Activated CD4-positive, alpha-beta T cell treated with anti-CD3 and anti-CD28 coated beads for 36 hours (primary cell): ENCODE measurements around the gene ENSA. TPM values are rescaled to one million over a fixed set of nuclear protein-coding genes. Genes with fewer than 3 reads are reported as not detected.
"Not testable (repeated sequence)": the region's sequence is repeated elsewhere in the genome, so short reads cannot be mapped to it uniquely, and the experiment has no call there.

ENCODE experiments used
- ATAC-seq: fragments of 200-7000 bp; cut with Tn5 transposase; one replicate; pipeline ENCODE4 v1.10.0; 2021; ENCODE audit warnings: mild to moderate bottlenecking, moderate library complexity
- CTCF ChIA-PET: fragments of 350-600 bp; sonication (Branson Sonifier 250); formaldehyde crosslinking; loops from one replicate; lab custom pipeline; 2021; ENCODE audit warnings: antibody characterized with exemption; lab: Charles Lee
- POLR2A ChIA-PET: fragments of 350-600 bp; sonication (Branson Sonifier 250); formaldehyde crosslinking; loops from one replicate; lab custom pipeline; 2021; ENCODE audit warnings: antibody characterized with exemption, inconsistent platforms; lab: Charles Lee
- DNase-seq: peaks from one replicate; pipeline ENCODE4 v3.0.0-alpha.2; 2020
- H3K27ac Mint-ChIP-seq: one replicate; pipeline ENCODE4 v1.8.0; 2021; ENCODE audit warnings: mixed read lengths
- H3K27me3 Mint-ChIP-seq: one replicate; pipeline ENCODE4 v1.8.0; 2021; ENCODE audit warnings: mixed read lengths
- H3K36me3 Mint-ChIP-seq: one replicate; pipeline ENCODE4 v1.8.0; 2021; ENCODE audit warnings: low read depth, mixed read lengths
- H3K4me1 Mint-ChIP-seq: one replicate; pipeline ENCODE4 v1.8.0; 2021; ENCODE audit warnings: mixed read lengths
- H3K4me3 Mint-ChIP-seq: one replicate; pipeline ENCODE4 v1.8.0; 2021; ENCODE audit warnings: mild to moderate bottlenecking, moderate library complexity, mixed read lengths
- H3K9me3 Mint-ChIP-seq: one replicate; pipeline ENCODE4 v1.8.0; 2021; ENCODE audit warnings: low read depth, mixed read lengths
- intact Hi-C, 2 experiments: fragments of 100-400 bp; cut with DNase I in 1 of 2; cut with micrococcal nuclease in 1 of 2; formaldehyde crosslinking; loops; one replicate each; pipeline versions ENCODE4 v1.14.2 to v1.15.1; 2022 to 2024; cut with DNase I, micrococcal nuclease
- total RNA-seq, 2 experiments: library from RNA; stranded (reverse); gene quantifications; one replicate each; pipeline ENCODE4 v1.2.3, GENCODE V29; 2021

The ENSA gene
- 100 to 1,000 TPM; 197 to 240 TPM for total RNA-seq

DNA sequence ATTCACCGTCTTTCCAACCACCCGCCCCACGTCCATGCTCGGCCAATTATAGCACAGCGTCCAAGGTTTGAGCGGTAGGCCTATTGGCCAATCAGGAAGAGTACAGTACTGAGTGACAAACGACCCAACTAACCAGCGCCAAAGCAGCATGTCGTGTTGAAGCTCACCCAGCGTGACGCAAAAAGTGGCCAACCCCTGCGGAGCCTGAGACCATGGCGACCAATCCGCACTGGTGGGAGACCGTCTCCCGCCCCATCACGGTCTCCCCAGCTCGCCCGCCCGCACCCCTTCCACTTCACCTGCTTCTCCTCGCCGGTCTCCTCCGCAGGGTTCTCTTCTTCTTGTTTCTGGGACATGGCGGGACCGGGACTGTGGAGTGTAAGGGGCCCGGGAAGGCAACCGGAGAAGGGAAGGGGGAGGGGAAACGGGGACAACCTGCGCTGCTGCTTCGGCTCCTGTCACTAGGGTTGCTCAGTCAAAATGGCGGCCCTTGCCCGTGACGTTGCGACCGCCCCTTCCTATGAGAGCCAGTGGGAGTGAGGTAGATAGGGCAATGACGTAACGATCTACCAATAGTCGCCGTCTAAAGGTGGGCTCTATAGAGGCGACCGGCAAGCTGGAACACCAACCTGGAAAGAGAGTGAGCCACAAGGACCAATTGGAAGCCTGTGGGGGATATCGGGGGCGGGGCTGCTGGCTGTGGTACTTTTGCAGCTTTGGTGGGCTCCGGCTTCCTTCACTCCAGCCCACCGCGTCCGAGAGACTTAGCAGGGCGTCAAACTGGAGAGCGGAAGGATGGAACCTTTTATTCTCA is at the start of gene ENSA:
Gene ENSA, minus strand, starts transcription at position 498 of the 814 bp plus-strand sequence. Its CDS starts 142 bp downstream, at position 356.
- Mint-ChIP-seq H3K27me3 (no peaks in the 10 kb centered on the region), H3K4me1 (peaks cover 29% of the 10 kb centered on the region), H3K27ac (no peak within 1 kb of the TSS), H3K4me3 (no peak within 1 kb of the TSS), H3K36me3 (peaks cover 35% of the 10 kb centered on the region), H3K9me3 (no peaks in the 10 kb centered on the region)
- intact Hi-C loops: loop anchor here (1.0 to 10.0 kb wide), 22 partner anchors 16 to 625 kb away; partner anchors contain the start of genes GOLPH3L (in 2 of the 2), RPRD2 (in 2 of the 2), TARS2 (in 2 of the 2) and ANP32E (in 1 of the 2)
- peak; percentile 97 for DNase-seq
- peak; percentile 89 for ATAC-seq
- POLR2A ChIA-PET: interaction anchor here (0.6 to 4.5 kb wide), 16 partner anchors 9 to 619 kb away, joined by 3 to 83 read pairs (median 4); partner anchors contain the start of genes GOLPH3L and MCL1
- CTCF ChIA-PET: interaction anchor here (0.6 to 20.2 kb wide), 7 partner anchors 9 to 367 kb away, joined by 3 to 461 read pairs (median 3); partner anchors contain the start of genes GOLPH3L and MCL1

DNA sequence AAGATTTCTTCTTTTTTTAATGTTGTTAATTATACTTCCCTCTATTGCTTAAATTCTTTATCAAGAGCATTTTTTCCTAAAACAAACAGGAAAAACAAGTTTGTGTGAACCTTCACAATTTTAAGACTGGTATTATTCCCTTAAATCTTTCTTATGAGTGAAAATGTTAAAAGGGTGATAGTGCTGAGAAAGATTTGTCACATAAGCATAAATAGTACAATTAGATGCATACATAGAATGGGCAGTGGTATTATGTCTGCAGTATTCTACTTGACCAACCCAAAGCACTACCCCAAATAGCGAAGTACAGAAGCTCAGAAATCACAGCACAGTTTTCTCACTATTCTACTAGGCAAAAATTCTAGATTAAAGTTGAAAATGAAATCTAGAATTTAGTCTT is 49.6 kb upstream of the ENSA start:
- DNase-seq (no peak), ATAC-seq (no peak)
- ChIA-PET POLR2A (no interaction called here), CTCF (no interaction called here)
- H3K4me3 Mint-ChIP-seq: no peak overlapping the region
- peaks cover 9% of the 10 kb centered on the region for H3K4me1 Mint-ChIP-seq
- intact Hi-C loops: no loop called here
- no peaks in the 10 kb centered on the region for H3K27me3 Mint-ChIP-seq
- no peak overlapping the region for H3K27ac Mint-ChIP-seq
- H3K9me3 Mint-ChIP-seq: no peaks in the 10 kb centered on the region
- peaks cover 12% of the 10 kb centered on the region for H3K36me3 Mint-ChIP-seq

DNA sequence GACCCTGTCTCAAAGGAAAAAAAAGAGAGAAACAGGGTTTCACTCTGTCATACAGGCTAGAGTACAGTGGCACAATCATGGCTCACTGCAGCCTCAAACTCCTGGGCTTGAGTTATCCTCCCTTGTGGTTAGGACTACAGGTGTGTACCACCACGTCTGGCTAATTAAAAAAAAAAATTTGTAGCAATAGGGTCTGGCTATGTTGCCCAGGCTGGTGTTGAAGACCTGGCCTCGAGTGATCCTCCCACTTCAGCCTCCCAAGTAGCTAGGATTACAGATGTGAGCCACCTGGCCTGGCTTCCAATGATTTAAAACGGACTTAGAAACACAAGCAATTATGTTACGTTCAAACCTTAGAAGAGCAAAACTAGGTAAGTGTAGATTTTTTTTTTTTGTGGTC is 45.5 kb upstream of the ENSA start:
- H3K27me3 Mint-ChIP-seq: no peaks in the 10 kb centered on the region
- intact Hi-C loops: no loop called here
- H3K9me3 Mint-ChIP-seq: no peaks in the 10 kb centered on the region
- no peak overlapping the region for H3K27ac Mint-ChIP-seq
- peaks cover 8% of the 10 kb centered on the region for H3K36me3 Mint-ChIP-seq
- POLR2A ChIA-PET: interaction anchor here (0.6 kb wide), 1 partner anchor 142 kb away, joined by 3 read pairs; no protein-coding TSS in a partner anchor
- CTCF ChIA-PET: no interaction called here
- ATAC-seq (no peak), DNase-seq (no peak)
- H3K4me3 Mint-ChIP-seq: no peak overlapping the region
- peaks cover 6% of the 10 kb centered on the region for H3K4me1 Mint-ChIP-seq

GRCh38 chr1:150663321-150663720 is 33.9 kb upstream of the ENSA start:
- intact Hi-C loops: no loop called here
- POLR2A ChIA-PET: interaction anchor here (0.5 kb wide), 1 partner anchor 317 kb away, joined by 3 read pairs; no protein-coding TSS in a partner anchor
- no peak for DNase-seq
- CTCF ChIA-PET: interaction anchor here (1.0 kb wide), 1 partner anchor 78 kb away, joined by 3 read pairs; no protein-coding TSS in a partner anchor
- no peaks in the 10 kb centered on the region for H3K27me3 Mint-ChIP-seq
- ATAC-seq: no peak
- no peaks in the 10 kb centered on the region for H3K9me3 Mint-ChIP-seq
- H3K27ac Mint-ChIP-seq: no peak overlapping the region
- H3K36me3 Mint-ChIP-seq: peaks cover 27% of the 10 kb centered on the region
- no peak overlapping the region for H3K4me3 Mint-ChIP-seq
- H3K4me1 Mint-ChIP-seq: peaks cover 3% of the 10 kb centered on the region

- intact Hi-C loops: no loop called here
- Mint-ChIP-seq H3K27me3 (no peaks in the 10 kb centered on the region), H3K36me3 (peaks cover 27% of the 10 kb centered on the region), H3K27ac (no peak overlapping the region), H3K4me3 (no peak overlapping the region), H3K9me3 (no peaks in the 10 kb centered on the region), H3K4me1 (peaks cover 3% of the 10 kb centered on the region)
- POLR2A ChIA-PET: interaction anchor here (0.5 kb wide), 1 partner anchor 317 kb away, joined by 3 read pairs; no protein-coding TSS in a partner anchor
- CTCF ChIA-PET: interaction anchor here (0.6 to 1.5 kb wide), 3 partner anchors 78 to 1796 kb away, joined by 3 to 6 read pairs (median 3); no protein-coding TSS in a partner anchor
- DNase-seq: no peak
- ATAC-seq: no peak
Measured at GRCh38 chr1:150662811-150663210, 33.4 kb upstream of the ENSA start.

DNA sequence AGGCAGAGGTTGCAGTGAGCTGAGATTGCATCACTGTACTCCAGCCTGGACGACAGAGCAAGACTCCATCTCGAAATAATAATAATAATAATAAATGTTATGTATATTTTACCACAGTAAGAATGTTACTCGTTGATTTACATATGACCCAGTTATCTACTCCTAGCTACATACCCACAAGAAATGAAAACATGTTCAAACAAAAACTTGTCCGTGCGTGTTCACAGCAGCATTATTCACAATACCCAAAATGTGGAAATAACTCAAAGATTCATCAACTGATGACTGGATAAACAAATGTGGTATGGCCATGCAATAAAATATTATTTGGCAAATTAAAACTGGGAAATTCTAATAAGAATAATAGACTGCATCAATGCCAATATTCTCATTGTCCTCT is 31.7 kb upstream of the ENSA start:
- ChIA-PET POLR2A (interaction anchor here (0.6 kb wide), 1 partner anchor 1205 kb away, joined by 5 read pairs; no protein-coding TSS in a partner anchor), CTCF (no interaction called here)
- no peak overlapping the region for H3K4me3 Mint-ChIP-seq
- H3K9me3 Mint-ChIP-seq: no peaks in the 10 kb centered on the region
- peaks cover 3% of the 10 kb centered on the region for H3K4me1 Mint-ChIP-seq
- H3K27me3 Mint-ChIP-seq: no peaks in the 10 kb centered on the region
- H3K36me3 Mint-ChIP-seq: peaks cover 27% of the 10 kb centered on the region
- DNase-seq (no peak), ATAC-seq (no peak)
- intact Hi-C loops: no loop called here
- H3K27ac Mint-ChIP-seq: no peak overlapping the region

GRCh38 chr1:150660584-150660983 is 31.2 kb upstream of the ENSA start:
- ATAC-seq (no peak), DNase-seq (no peak)
- H3K36me3 Mint-ChIP-seq: peaks cover 25% of the 10 kb centered on the region
- no peak overlapping the region for H3K4me3 Mint-ChIP-seq
- no peaks in the 10 kb centered on the region for H3K27me3 Mint-ChIP-seq
- ChIA-PET POLR2A (interaction anchor here (0.6 kb wide), 1 partner anchor 1205 kb away, joined by 5 read pairs; no protein-coding TSS in a partner anchor), CTCF (interaction anchor here (0.6 kb wide), 1 partner anchor 90 kb away, joined by 3 read pairs; no protein-coding TSS in a partner anchor)
- H3K27ac Mint-ChIP-seq: no peak overlapping the region
- no peaks in the 10 kb centered on the region for H3K9me3 Mint-ChIP-seq
- intact Hi-C loops: no loop called here
- peaks cover 3% of the 10 kb centered on the region for H3K4me1 Mint-ChIP-seq

DNA sequence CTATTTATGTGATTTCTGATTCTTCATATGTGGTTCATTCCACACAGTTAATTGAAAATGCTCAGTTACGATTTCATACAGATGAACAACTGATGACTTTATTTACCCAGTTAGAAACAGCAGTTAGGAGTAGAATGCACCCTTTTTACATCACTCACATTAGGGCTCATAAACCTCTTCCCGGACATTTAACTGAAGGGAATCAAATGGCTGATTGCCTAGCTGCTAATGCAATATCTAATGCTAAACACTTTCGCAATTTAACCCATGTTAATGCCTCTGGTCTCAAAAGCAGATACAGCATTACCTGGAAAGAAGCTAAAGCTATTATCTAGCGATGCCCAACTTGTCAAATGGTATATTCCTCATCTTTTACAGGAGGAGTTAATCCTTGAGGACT is 27.7 kb upstream of the ENSA start:
- H3K4me3 Mint-ChIP-seq, intact Hi-C loops: not testable (repeated sequence)

GRCh38 chr1:150654635-150655034 is 25.2 kb upstream of the ENSA start:
- H3K4me3 Mint-ChIP-seq, intact Hi-C loops, ATAC-seq, H3K9me3 Mint-ChIP-seq, H3K4me1 Mint-ChIP-seq, H3K27ac Mint-ChIP-seq, POLR2A ChIA-PET, DNase-seq, H3K36me3 Mint-ChIP-seq, H3K27me3 Mint-ChIP-seq: not testable (repeated sequence)
- CTCF ChIA-PET: interaction anchor here (1.4 kb wide), 1 partner anchor 94 kb away, joined by 4 read pairs; no protein-coding TSS in a partner anchor

More for the DNA sequence above, 27.7 kb upstream of the ENSA start:
- H3K4me1 Mint-ChIP-seq, H3K27me3 Mint-ChIP-seq, ATAC-seq, POLR2A ChIA-PET, DNase-seq, H3K27ac Mint-ChIP-seq, H3K9me3 Mint-ChIP-seq: not testable (repeated sequence)
- CTCF ChIA-PET: interaction anchor here (0.7 kb wide), 1 partner anchor 37 kb away, joined by 3 read pairs; no protein-coding TSS in a partner anchor
- H3K36me3 Mint-ChIP-seq: peaks cover 15% of the 10 kb centered on the region

GRCh38 chr1:150650193-150650592 is 20.8 kb upstream of the ENSA start:
- POLR2A ChIA-PET: no interaction called here
- no peak for ATAC-seq
- CTCF ChIA-PET: interaction anchor here (1.3 kb wide), 1 partner anchor 63 kb away, joined by 3 read pairs; no protein-coding TSS in a partner anchor
- peaks cover 10% of the 10 kb centered on the region for H3K36me3 Mint-ChIP-seq
- H3K9me3 Mint-ChIP-seq: no peaks in the 10 kb centered on the region
- intact Hi-C loops: no loop called here
- no peak overlapping the region for H3K4me3 Mint-ChIP-seq
- peaks cover 3% of the 10 kb centered on the region for H3K4me1 Mint-ChIP-seq
- H3K27me3 Mint-ChIP-seq: no peaks in the 10 kb centered on the region
- H3K27ac Mint-ChIP-seq: no peak overlapping the region
- no peak for DNase-seq

GRCh38 chr1:150649441-150650075 is 20.1 kb upstream of the ENSA start:
- POLR2A ChIA-PET: no interaction called here
- H3K36me3 Mint-ChIP-seq: peaks cover 10% of the 10 kb centered on the region
- CTCF ChIA-PET: interaction anchor here (0.8 to 1.3 kb wide), 3 partner anchors 64 to 375 kb away, joined by 3 to 4 read pairs (median 3); no protein-coding TSS in a partner anchor
- no peak overlapping the region for H3K27ac Mint-ChIP-seq
- ATAC-seq: no peak
- no peak overlapping the region for H3K4me3 Mint-ChIP-seq
- intact Hi-C loops: loop anchor here in 1 of 2 experiments (5.0 kb wide), 1 partner anchor 83 kb away; no protein-coding TSS in a partner anchor
- no peak for DNase-seq
- H3K9me3 Mint-ChIP-seq: no peaks in the 10 kb centered on the region
- H3K4me1 Mint-ChIP-seq: peaks cover 3% of the 10 kb centered on the region
- no peaks in the 10 kb centered on the region for H3K27me3 Mint-ChIP-seq
